ENCODE data around the gene ANKRD6.

The ANKRD6 gene

GRCh38 chr6:89518352-89519055, 85.6 kb downstream of the ANKRD6 start:
- DNase-seq, result no peak

DNA sequence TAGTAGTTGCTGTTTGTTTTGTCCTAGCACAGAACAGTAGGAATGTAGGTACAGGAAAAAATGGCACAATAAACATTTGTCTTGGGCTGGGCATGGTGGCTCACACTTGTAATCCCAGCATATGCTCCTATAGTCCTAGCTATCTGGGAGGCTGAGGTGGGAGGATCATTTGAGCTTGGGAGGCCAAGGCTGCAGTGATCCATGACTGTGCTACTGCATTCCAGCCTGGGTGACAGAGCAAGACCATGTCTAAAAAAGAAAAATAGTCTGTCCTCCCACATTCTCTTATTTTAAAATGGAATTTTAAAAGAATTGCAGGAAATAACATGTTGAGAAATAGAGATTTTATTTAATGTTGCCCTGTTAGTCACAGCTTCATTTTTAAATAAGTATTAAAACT, 87.8 kb downstream of the ANKRD6 start:
- DNase-seq, result no peak

- DNase-seq, result no peak
These were observed 89.8 kb downstream of the ANKRD6 start for GRCh38 chr6:89522778-89523177.

- no peak for DNase-seq
These were observed 93.0 kb downstream of the ANKRD6 start for GRCh38 chr6:89525786-89526562.

DNA sequence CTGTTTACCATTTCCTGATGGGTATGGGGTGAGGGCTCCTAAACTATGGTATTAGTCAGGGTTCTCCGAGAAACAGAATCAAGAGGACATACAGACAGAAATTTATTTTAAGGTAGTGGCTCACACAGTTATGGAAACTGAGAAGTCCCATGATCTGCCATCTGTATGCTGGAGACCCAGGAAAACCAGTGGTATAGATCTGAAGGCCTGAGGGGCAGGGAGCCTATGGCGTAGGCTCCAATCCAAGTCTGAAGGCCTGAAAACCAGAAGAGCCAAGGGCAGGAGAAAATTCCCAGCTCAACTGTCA, 93.6 kb downstream of the ANKRD6 start:
- DNase-seq, result no peak

- no peak for DNase-seq
These were observed 94.7 kb downstream of the ANKRD6 start for GRCh38 chr6:89527634-89528033.

DNA sequence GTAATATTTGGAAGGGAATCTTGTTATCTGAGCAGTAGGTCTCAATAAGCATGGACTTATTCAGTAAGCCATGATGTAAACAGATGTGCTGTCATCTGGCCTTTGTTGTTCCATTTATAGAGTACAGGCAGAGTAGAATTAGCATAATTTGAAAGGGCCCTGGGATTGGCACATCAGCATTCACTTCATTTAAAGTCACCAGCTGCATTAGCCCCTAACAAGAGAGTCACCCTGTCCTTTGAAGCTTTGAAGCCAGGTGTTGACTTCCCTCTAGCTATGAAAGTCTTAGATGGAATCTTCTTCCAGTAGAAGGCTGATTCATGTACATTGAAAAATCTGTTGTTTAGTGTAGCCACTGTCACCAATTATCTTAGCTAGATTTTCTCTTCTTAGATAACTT, 95.9 kb downstream of the ANKRD6 start:
- DNase-seq, result no peak

DNA sequence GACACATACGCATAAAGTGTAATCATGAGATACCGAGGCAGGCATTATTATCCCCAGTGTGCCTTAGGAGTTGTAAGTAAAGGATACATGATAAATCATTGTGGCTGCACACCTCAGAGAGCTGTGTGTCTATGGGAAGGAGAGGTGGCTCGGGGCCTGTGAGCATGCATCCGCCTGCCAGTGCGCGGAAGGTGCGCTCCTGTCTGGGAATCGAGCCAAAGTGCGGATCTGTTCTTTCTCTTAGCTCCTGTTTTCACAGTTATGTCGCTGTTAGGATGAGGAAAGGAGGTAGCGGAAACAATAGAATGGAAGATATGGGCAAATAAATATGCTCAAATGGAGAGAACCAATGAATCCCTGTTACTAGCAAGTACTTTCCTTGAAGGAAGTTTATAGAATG, 98.0 kb downstream of the ANKRD6 start:
- no peak for DNase-seq

GRCh38 chr6:89536231-89536630, 103.3 kb downstream of the ANKRD6 start:
- no peak for DNase-seq

DNA sequence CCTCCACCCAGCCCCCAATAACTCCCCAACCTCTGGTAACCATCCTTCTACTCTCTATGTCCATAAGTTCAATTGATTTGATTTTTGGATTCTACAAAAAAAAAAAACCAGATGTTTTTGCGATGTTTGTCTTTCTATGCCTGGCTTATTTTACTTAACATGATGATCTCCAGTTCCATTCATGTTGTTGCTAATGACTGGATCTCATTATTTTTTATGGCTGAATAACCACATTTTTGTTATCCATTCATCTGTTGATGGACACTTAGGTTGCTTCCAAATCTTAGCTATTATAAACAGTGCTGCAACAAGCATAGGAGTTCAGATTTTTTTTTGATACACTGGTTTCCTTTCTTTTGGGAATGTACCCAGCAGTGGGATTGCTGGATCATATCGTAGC, 106.8 kb downstream of the ANKRD6 start:
- no peak for DNase-seq

DNA sequence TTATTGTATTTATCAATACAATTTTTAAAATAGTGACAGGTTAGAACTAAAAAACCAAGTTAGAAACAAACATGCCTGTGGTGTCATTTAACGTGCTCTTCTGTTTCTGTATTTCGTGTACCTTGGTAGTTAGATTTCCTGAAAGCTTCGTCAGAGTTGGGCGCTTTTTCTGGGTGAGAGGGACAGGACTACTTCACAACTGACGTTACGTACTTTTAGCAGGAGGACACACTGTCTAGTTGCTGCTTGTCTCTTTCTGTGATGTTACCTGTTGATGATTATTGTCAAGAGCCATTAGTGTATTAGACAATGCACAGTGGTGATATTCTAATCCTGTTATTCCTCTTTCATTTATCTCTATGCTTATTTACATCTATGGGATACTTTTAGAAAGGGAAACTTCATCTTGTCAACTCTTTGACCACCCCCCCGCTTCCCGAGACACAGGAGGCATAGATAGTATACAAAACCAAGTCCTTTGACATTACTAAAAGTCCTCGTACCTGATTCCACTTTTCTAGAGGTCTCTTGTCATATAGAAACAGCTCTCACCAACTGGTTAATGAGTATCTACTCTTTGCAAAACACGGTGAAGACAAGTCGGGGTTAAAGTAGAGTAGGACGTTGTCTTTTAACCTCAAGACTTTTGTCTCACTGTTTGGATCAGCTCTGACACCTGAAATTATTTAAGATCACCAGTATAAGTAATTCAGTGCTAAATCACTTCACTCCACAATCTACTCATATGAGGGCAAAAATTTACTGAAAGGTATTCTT, 109.3 kb downstream of the ANKRD6 start:
- no peak for DNase-seq

GRCh38 chr6:89542866-89543265, 109.9 kb downstream of the ANKRD6 start:
- DNase-seq, result no peak

DNA sequence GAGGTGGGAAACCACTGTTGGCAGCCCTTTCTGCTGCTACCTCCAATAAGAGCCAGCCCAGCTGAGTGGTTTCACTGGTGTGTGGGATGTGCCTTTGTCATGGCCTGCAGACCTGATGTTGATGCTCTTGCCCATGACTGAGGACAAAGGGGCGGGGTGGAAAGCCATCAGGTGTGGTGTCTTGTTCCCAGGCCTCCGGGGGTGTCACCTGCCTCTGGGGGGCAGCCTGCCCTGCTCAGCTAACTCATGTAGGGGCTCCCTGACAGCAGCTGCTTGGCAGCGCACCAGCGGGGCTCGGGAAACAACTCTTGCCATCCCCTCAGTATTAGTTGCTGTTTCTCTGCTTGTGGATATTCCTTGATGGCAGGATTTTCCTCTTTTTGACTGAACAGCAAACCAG, 114.3 kb downstream of the ANKRD6 start:
- DNase-seq, result no peak

GRCh38 chr6:89553431-89553830, 120.5 kb downstream of the ANKRD6 start:
- DNase-seq, result no peak

- DNase-seq, result no peak
These were observed 121.2 kb downstream of the ANKRD6 start for GRCh38 chr6:89554106-89554505.

DNA sequence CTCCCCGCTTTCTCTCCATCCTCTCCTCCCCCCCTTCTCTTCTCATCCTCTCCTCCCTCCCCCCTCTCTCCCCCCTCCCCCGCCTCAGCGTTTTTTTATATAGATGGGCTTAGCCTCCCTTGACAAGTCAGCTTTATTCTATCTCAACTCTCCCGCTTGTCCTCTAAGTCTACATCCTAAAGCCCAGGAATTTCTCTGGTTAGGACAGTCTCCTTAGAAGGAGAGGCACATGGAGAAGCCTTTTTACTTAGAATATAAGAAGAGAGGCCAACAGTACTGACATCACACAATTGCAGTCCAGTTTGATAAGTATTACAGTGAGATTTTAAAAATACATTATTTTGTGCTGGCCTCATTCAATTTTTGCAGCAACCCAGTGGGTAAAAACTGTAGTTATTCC, 122.1 kb downstream of the ANKRD6 start:
- DNase-seq, result no peak

GRCh38 chr6:89555806-89556205, 122.9 kb downstream of the ANKRD6 start:
- DNase-seq, result no peak

GRCh38 chr6:89559487-89559886, 126.5 kb downstream of the ANKRD6 start:
- DNase-seq, result no peak

- DNase-seq, result no peak
These were observed 129.4 kb downstream of the ANKRD6 start for GRCh38 chr6:89562093-89562973.

- DNase-seq, result no peak
These were observed 130.9 kb downstream of the ANKRD6 start for GRCh38 chr6:89563866-89564265.

GRCh38 chr6:89564752-89565427, 131.9 kb downstream of the ANKRD6 start:
- no peak for DNase-seq

All from CD4-positive, alpha-beta T cell treated with Interferon gamma for 1 hour (primary cell).